ENCODE data around the gene NDUFS1. TPM values are rescaled to one million over a fixed set of nuclear protein-coding genes. Genes with fewer than 3 reads are reported as not detected.

NDUFS1 gene
- 51.3 and 95.0 TPM in 2 replicates for total RNA-seq

DNA sequence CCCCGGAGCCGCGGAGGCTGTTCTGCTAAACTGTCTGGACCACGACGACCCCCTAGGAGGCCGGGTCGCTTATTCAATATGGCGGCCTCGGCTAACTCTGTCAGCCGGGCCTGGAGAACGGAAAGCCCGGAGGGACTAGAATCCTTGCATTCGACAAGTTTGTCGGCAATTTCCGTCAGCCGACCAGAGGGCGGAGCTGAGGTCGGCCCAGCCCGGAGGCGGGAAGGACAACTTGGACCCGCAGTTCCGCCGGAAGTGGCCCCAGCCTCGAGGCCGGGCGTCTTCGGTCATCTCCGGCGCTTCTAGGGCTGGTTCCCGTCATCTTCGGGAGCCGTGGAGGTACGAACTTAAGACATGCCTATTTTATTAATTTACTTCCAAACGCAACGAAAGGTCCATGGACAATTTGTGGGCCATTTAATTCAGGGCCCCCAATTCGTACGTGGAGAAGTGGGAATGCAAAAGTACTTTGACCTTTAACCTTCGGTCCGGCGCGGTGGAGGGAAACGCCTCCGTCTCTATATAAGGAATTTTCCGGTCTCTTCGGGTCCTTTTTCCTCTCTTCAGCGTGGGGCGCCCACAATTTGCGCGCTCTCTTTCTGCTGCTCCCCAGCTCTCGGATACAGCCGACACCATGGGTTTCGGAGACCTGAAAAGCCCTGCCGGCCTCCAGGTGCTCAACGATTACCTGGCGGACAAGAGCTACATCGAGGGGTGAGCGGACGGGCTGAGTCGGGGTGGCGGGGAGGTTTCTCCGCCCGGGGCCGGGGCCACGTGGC, at the start of gene NDUFS1, which contains the start of gene EEF1B2:
TSS of gene NDUFS1 (minus strand) at position 99 of the 779 bp plus-strand sequence. CDS start 5,766 bp downstream, outside the sequence.
TSS of gene EEF1B2 (plus strand) at position 550 of the 779 bp plus-strand sequence. CDS start at position 635, 85 bp downstream.

DNA sequence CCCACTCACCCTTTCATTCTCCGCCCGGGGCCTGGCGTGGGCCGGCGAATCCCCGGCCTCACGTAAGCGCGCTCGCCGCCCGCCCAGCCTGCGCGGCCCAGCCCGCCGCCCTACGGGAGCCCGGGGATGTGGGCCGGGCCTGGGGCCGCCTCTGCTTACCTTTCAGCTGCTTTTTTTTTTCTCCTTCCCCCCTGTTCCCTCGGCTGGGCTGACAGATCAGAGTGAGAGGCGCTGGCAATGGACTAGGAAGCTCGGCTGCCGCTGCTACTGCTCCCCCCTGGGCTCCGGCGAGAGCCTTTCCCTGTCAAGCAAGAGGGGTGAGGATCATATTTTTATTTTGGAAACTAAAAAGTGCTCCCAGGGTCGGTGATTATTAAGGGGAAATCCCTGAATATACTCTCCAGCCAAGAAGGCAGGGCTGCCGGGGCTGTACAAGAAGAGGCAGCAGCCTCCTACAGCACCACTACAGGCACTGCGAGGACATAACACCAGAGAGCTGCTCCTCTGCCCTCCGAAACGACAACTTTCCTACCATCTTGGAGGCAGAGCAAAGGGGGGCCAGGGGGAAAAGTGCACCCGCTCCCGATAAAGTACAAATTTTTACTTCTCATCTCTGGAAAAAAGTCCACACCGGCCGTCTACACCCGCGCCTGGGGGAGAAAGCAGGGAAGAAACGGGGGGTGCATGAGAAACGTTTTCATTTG, 73.3 kb downstream of the NDUFS1 start, which contains the start of gene INO80D:
TSS of gene INO80D (minus strand) at position 433 of the 704 bp plus-strand sequence. CDS start 23,158 bp downstream, outside the sequence.

Other genes starting within 250 kb of the NDUFS1 start
- gene INO80D, start 73.3 kb downstream of the NDUFS1 start, total RNA-seq, result 6.0 and 8.0 TPM in 2 replicates
- 366 and 454 TPM in 2 replicates for gene EEF1B2, start 451 bp upstream of the NDUFS1 start, total RNA-seq
- 2.4 and 4.3 TPM in 2 replicates for gene ZDBF2, start 115.2 kb upstream of the NDUFS1 start, total RNA-seq